HK-2 (cell line): ENCODE data around the gene LMO7.

Source experiments
- DNase-seq: peaks from one replicate; pipeline ENCODE4 v3.0.0-alpha.2; 2018; ENCODE audit not compliant: unreplicated experiment

The LMO7 gene

GRCh38 chr13:75843074-75843473 lies 206.9 kb downstream of the LMO7 start:
- DNase-seq = no peak

- no peak for DNase-seq
Measured at GRCh38 chr13:75843991-75844390, 207.9 kb downstream of the LMO7 start.

- DNase-seq = no peak
Measured at GRCh38 chr13:75847588-75847987, 211.5 kb downstream of the LMO7 start.

DNA sequence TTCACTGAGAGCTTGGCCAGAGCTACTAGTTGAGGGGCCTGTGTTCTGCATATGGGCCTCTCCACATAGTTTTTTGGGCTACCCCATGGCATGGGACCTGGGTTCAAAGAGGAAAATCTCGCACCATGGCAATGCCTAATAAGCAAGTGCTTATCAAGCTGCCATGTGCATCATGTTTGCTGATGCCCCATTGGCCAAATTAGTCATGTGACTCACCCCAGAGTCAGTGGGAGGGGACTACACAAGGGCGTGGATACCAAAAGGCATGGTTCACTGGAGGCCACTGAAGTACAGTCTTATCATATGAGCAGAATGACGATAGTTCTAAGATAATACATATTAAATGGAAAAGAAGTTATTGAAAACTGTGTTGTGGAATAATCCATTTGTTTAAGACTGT lies 214.8 kb downstream of the LMO7 start:
- no peak for DNase-seq

DNA sequence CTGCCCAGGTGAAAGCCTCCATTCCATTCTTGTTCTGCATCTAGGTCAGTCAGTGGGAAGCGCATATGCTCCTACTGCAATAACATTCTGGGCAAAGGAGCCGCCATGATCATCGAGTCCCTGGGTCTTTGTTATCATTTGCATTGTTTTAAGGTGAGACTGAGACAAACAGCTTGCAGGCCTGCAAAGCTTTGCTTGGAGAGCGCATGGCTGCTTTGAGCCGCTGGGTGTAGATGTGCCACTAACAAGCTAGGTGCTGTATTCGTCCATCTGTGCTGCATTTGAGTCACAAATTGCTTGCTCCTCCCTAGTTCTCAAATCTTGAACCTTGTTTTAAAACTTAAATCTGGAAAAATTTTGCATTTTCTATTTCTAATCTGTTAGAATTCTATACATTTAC lies 219.1 kb downstream of the LMO7 start:
- no peak for DNase-seq

DNA sequence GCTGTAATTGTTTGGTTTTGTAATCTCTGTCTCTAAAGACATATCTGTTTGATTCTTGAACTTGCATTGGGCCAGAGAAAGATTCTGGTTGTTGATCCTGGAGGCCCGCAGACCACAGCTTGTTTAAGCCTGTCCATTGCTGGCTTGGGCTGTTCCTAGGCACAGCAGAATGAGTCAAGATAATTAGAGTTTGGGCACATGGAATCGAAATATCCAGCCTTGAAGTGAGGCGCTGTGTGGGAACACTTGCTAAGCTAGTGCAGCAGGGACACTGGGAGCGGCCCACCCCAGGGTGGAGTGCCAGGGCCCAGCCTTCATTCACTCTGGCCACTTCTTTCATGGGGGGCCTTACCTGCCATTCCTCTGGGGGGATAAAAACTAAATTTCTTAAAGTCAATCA lies 219.7 kb downstream of the LMO7 start:
- DNase-seq = no peak

- no peak for DNase-seq
Measured at GRCh38 chr13:75857291-75857690, 221.2 kb downstream of the LMO7 start.

DNA sequence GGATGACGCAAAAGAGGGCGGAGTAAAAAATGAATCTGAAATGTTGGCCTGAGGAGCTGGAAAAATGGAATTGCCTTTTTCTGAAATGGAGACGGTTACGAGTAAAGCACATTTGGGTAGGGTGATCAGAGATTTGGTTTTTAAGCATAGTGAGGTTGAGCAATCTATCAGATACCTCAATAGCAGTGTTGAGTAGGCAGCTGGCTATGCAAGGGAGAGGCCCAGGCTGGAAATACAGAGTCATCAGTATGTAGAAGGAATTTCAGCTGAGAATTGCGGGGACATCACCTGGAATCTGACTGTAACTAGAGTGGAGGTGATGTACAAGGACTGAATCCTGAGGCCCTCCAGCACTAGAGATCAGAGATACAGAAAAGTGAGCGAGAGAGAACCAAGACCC lies 224.8 kb downstream of the LMO7 start:
- no peak for DNase-seq

DNA sequence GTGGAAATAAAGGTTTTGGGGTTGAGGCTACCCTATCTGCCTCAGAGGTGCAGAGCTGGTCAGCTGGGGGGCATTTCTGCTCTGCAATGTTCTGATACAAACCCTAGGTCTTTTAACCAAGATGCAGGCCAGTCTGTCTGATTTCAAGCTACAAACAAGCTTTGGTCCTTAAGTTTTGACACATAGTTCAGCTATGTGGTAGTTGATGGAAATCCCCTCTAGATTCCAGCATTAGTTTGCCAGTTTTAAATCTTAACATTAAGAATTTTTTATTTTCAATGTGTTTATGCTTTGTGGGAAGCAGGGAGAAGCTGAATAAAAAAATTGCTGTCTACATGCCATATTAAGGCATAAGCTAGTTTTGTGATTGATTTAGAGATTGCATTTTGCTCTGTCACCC lies 225.7 kb downstream of the LMO7 start:
- DNase-seq = no peak

- DNase-seq = no peak
Measured at GRCh38 chr13:75864718-75865117, 228.6 kb downstream of the LMO7 start.

DNA sequence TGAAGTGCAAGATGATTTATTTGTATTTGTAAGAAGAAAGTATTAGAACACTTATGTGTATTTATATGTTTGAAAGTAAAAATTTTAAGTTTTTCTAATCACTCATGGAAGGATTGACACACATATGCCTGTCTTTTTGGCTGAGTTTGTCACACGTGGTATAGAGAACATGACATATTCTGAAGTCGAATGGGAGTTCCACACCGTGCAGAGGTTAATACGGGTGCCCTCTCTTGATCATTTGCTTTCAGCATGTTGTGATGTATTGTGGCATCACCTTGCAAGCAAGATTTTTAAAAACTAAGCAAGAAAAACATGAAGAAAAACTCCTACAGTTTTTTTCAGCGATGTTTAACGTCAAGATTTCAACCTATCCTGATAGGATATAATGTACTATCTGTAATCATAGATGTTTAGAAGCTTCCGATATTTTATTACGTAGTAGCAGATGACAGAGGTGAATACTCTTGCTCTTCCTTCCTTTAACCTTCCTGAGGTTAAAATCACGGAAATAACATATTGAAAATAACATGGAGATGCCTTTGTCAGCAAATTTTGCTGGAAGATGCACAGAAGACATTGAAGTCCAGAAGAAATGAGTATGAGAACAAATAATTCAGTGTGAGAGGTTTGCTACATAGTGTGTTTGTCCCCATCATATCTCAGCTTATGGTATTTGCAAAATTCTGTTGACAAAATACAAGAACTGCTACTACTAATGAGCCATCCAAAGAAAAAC lies 231.4 kb downstream of the LMO7 start:
- no peak for DNase-seq

GRCh38 chr13:75869981-75870380 lies 233.9 kb downstream of the LMO7 start:
- DNase-seq = no peak

GRCh38 chr13:75870397-75870903 lies 234.3 kb downstream of the LMO7 start:
- DNase-seq = no peak

DNA sequence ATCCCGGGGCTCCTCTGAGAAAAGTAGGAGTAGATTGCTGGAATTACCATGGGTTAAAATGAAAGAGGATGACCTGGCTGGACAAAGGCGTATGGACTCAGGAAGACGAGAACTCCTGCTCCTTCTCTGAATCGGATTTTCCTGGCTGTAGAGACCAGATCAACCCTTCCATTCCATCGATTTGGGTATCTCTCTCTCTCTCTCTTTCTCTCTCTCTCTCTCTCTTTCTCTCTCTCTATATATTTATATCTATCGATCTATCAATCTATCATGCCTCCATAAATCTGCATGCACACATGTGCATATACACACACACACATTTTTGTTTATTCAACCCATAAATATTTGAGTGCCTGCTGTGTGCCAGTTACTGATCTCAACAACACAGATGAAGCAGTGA lies 234.9 kb downstream of the LMO7 start:
- no peak for DNase-seq

DNA sequence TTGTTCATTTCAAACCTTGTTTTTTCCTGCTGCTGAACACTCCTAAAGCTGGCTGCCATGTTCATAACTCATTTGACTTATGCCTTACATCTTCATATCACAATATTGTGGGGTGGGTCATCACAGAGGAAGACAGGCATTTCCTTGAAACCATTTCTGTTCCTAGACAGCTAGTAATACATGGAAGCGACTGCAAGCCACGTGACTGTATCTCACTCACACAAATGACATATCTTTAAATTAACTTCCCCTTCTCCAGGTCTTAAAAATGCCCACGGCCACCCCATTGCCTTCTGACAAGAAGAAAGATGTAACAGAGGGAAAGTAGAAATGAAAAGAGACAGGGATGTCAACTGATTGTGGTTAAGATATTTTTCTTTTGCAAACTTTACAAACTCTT lies 236.8 kb downstream of the LMO7 start:
- DNase-seq = no peak

DNA sequence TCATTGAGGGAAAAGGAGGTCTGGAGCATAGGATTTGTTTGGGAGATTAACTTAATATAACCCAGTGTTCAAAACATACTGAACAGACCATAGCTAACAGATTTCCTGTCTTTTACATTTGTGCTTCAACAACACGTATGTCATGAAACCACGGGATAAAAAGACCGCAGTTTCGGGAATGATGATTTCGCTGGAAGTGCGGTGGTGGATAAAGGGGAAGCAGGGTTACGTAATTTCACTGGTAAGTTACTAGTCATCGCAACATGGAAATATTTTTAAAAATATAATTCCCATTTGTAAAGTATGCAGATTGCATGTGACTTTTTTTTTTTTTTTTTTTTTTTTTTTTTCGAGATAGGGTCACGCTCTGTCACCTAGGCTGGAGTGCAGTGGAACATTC lies 237.4 kb downstream of the LMO7 start:
- no peak for DNase-seq

- DNase-seq = no peak
Measured at GRCh38 chr13:75875450-75875849, 239.3 kb downstream of the LMO7 start.

DNA sequence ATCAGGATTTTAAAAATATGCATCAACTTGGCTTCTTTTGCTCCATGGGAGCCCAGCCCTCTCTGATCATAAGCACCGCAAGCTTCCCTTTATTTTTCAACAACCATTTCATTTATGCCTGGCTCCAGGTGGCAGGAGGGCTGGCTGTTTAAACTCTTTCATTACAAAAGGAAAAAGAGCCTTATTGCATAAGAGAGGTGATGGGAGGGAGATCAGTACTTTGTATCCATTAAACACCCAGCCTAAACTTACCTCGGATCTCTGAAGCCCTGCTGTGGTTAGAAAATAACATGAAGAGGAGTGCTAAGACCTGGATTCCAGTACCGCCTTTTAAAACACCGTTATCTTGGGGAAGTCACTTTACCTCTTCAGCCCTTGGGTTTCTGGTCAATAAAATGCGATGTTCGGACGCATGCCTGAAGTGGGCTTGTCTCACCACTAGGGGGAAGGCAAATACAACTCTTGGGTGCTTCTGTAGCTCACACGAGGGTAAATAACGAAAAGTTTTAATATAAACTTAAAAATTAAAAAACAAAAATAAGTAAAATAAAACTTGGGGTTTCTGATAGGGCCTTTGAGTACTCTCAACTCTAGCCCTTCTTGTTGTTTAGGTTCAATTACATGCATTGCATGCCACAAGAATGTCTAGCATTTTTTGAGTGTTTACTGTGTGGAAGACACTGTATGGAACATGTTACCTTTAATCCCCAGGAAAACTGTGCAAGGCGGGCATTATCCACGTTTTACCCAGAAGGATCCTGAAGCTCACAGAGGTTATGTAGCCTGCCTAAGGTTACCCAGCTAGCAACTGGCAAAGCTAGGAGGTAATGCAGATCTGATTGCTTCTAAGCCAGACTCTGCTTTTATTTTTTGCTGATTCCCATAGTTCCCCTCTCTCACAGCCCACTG lies 240.3 kb downstream of the LMO7 start:
- peak; percentile 30 for DNase-seq

- no peak for DNase-seq
Measured at GRCh38 chr13:75877071-75877470, 240.9 kb downstream of the LMO7 start.

GRCh38 chr13:75879656-75880055 lies 243.5 kb downstream of the LMO7 start:
- no peak for DNase-seq

DNA sequence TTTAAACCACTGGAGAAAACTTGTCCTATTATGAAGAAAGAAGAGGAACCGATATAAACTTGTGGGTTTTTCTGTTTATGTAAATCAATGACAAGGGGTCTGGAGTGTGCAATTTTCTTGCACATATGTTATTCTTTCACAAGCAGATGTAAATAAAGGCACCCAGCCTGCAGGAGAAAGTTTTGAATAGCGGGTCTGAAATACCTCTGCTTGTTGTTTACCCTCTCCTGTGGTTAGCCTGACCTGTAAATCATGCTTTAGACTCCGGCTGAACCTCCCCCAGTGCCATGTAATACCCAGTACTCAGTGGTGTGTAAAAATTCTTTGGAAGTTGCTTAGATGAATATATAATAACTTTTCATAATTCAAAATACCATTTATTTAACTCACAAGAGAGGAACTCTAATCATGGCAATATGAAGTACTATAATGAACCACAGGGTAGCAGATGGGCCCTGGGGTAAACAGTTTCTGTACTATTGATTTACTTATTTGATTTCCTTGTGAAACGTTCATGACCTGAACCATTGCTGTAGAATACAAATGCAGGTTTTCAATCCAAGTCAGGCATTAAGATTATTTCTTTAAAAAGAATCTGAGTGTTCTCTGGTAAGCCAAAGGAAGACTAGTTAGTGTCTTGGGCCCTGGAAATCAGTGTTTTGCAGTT lies 245.1 kb downstream of the LMO7 start:
- DNase-seq = no peak

DNA sequence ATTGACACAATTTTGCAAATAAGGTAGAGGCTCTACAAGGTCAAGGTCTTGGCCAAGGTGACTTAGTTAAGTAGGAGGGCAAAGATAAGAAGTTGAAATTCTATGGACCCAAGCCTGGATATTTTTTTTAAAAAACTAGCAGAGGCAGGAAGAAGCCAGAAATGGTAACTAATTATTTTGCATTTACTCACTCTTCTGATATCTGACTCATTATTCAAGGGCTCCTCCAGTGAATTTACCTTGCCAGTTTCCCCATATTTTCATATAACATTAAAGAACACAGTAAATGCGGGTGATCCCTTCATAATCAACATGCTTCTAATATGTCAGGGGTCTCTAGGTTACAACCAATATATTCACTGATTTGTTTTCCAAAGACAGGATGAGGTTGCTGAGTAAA lies 246.1 kb downstream of the LMO7 start:
- no peak for DNase-seq
